Cardiac fibroblast (primary cell): Measurements from ENCODE around the gene MRPS27.

Source experiments
- DNase-seq, 2 donors: peaks; one replicate each; pipeline versions ENCODE4 v3.0.0 to v3.0.0-alpha.2; 2010; ENCODE audit warnings: low read depth in 2 of 2
- H3K4me3 ChIP-seq, 2 donors: replicated peaks in 1 of 2; 1 replicate in 1 of 2; 2 replicates in 1 of 2; pipeline ENCODE4 v1.5.1; 2011; ENCODE audit warnings: low read depth in 2 of 2, low read length in 2 of 2, mild to moderate bottlenecking in 2 of 2, moderate library complexity in 1 of 2
- TF ChIP-seq, protein P1 (sequence below): IDR thresholded peaks from one replicate; pipeline ENCODE4 v1.5.1; 2011; ENCODE audit warnings: low read depth, mild to moderate bottlenecking, low read length, inconsistent platforms

MRPS27 gene

DNA sequence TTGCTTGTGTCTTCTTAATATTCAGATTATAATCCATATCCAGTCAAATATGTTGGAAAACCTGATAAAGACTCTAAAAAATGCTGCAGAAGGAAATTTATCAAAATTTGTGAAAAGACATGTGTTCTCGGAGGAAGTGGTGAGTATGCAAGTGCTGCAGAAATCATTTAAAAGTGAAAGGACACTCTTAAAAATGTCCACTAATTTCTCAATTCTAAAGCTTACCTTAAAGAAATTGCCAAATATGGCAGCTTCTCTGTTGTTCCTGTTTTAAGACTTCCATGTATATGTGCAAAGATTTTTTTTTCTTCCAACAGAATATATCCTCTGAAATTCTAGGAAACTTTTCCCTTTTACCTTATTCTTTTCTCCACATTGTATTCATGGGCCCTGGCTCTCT is 32.6 kb upstream of the MRPS27 start:
- TF ChIP-seq, protein P1, sequence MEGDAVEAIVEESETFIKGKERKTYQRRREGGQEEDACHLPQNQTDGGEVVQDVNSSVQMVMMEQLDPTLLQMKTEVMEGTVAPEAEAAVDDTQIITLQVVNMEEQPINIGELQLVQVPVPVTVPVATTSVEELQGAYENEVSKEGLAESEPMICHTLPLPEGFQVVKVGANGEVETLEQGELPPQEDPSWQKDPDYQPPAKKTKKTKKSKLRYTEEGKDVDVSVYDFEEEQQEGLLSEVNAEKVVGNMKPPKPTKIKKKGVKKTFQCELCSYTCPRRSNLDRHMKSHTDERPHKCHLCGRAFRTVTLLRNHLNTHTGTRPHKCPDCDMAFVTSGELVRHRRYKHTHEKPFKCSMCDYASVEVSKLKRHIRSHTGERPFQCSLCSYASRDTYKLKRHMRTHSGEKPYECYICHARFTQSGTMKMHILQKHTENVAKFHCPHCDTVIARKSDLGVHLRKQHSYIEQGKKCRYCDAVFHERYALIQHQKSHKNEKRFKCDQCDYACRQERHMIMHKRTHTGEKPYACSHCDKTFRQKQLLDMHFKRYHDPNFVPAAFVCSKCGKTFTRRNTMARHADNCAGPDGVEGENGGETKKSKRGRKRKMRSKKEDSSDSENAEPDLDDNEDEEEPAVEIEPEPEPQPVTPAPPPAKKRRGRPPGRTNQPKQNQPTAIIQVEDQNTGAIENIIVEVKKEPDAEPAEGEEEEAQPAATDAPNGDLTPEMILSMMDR = no peak
- H3K4me3 ChIP-seq = no peak overlapping the region
- DNase-seq = no peak

DNA sequence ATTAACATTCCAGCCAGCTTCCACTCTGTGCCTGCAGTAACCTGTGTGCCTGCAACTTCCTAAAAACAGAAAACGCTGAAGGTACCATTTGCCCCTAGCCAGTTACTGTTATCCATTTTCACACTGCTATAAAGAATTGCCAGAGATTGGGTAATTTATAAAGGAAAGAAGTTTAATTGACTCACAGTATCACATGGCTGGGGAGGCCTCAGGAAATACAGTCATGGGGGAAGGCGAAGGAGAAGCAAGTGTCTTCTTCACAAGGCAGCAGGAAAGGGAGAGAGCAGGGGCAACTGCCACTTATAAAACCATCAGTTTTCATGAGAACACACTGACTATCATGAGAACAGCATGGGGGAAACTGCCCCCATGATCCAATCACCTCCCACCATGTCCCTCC is 31.3 kb upstream of the MRPS27 start:
- TF ChIP-seq, protein P1 = no peak
- DNase-seq = peak in 1 of 2 donors; percentile 46
- no peak overlapping the region for H3K4me3 ChIP-seq

DNA sequence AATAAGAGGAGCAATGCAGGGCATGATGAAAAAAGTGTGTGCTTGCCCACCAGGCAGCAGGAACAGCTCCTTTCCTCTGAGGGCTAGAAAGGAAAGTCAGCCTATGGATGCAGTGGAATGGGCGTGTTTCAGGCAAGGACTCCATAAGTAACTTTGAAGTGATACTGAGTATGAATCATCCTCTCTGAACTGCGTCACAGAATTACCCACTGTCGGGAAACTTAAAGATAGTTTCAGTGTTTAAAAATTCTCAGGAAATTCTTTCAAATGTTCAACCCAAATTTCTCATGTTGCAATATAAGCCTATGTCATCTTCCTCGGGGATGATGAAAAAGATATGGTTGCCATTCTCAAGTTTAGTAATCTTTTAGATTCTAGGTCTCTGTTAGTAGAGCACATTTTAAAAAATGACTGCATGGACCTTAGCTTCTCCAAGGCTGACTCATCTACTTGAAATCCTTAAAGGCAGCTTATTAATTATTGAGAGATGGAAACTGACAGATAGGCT is 27.8 kb upstream of the MRPS27 start:
- peak; percentile 95 to 97 for DNase-seq
- TF ChIP-seq, protein P1 = no peak
- H3K4me3 ChIP-seq = no peak overlapping the region

DNA sequence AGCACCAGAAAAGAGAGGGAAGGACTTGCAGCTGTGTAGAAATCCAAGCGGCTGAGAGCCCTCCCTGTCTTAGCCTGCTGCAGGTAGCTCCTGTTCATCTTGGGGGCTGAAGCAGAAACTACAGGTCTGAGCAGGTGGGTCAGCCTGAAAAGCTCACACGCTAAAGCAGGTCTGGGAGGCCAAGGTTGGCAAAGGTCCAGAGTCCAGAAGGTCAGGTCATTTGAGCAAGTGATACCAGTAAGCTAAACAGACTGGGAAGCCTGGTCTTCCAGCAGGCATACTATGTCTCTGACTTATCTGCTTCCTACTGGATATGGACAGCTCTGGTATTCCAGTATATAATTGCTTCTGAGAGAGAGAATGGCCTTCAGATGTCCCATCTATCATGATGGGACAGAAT is 26.4 kb upstream of the MRPS27 start:
- no peak overlapping the region for H3K4me3 ChIP-seq
- TF ChIP-seq, protein P1 = no peak
- DNase-seq = no peak

DNA sequence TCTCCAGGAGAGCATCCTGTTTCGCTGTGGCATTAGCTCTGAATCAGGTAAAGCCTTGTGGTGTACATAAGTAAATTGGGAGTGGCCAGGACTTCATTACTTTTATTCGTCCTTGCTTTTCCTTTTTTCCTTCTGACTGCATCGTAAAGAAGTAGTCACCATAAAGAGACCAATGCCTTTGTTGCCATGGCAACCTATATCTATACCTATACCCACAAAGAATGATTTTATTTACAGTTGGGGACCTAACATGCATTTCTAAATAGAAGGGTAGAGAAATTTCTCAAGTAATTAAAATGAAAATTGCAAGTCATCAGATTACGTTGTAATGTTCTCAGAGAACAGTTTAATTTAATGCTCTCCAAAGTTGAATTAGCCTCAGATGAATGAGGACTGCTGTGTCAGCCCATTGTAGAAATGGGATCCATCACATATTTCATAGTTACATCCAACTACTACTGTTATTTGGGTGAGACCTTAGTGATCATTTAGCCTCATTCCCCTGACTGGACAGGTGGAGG is 18.7 kb upstream of the MRPS27 start:
- H3K4me3 ChIP-seq = no peak overlapping the region
- DNase-seq = no peak
- TF ChIP-seq, protein P1 = no peak

DNA sequence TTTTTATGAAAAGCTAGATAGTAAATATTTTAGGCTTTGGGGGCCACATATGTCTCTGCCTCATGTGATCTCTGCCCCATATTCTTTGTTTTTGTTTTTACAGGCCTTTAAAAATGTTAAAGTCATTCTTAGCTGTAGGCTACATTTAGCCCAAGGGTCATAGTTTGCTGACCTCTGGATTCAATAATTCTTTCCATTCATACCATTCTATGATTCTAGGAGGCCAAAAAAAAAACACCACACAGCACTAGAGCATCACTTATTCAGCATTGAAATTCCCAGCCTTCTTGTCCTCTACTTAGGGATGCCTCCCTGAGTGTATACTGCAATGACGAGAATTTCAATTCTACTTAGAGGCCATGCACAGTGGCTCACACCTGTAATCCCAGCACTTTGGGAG is 17.1 kb upstream of the MRPS27 start:
- no peak overlapping the region for H3K4me3 ChIP-seq
- TF ChIP-seq, protein P1 = no peak
- DNase-seq = no peak

DNA sequence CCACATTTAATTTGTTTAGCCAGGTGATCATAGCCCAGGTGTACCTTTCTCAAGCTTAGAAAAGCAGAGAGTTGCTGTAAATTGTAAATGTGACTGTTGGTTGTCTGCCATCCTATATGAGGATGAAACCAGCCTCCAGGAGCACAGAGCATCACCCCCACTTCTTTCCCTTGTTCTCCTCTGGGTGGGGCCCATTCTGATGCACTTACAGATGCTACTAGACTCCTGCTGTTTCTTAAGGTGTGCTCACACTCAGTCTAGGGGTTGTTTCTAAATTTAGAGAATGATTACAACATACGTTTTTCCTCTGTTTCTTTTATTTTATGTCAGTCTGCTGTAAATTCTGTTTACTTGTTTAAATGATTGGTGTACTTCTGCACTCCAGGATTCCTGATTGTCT is 10.7 kb upstream of the MRPS27 start:
- TF ChIP-seq, protein P1 = no peak
- H3K4me3 ChIP-seq = no peak overlapping the region
- DNase-seq = no peak
